CD14-positive monocyte (primary cell): Measurements from ENCODE around the gene PAN3. TPM values are rescaled to one million over a fixed set of nuclear protein-coding genes. Genes with fewer than 3 reads are reported as not detected.

Source experiments
- DNase-seq, 3 donors: peaks; one replicate each; pipeline ENCODE4 v3.0.0-alpha.2; 2011 to 2022
- H2AFZ ChIP-seq: 2 replicates; pipeline ENCODE4 v1.6.0; 2012; ENCODE audit warnings: mild to moderate bottlenecking, low read depth, low read length, inconsistent platforms; ENCODE audit not compliant: insufficient read depth, poor library complexity, severe bottlenecking
- H3K27ac ChIP-seq, 2 donors: 1 replicate in 1 of 2; 2 replicates in 1 of 2; pipeline ENCODE4 v1.5.1; 2012 to 2013; ENCODE audit warnings: low read length in 2 of 2, control low read depth in 1 of 2, inconsistent platforms in 1 of 2, low read depth in 1 of 2, mild to moderate bottlenecking in 1 of 2
- H3K27me3 ChIP-seq, 2 donors: one replicate each; pipeline versions ENCODE4 v1.6.0 to v1.6.1; 2011 to 2013; ENCODE audit warnings: low read length in 2 of 2; ENCODE audit not compliant: control insufficient read depth in 2 of 2, insufficient read depth in 2 of 2
- H3K36me3 ChIP-seq, 2 donors: replicated peaks in 1 of 2; 1 replicate in 1 of 2; 2 replicates in 1 of 2; pipeline versions ENCODE4 v1.5.1 to v1.6.1; 2012 to 2013; ENCODE audit warnings: low read length in 2 of 2, control low read depth in 1 of 2, inconsistent platforms in 1 of 2, mild to moderate bottlenecking in 1 of 2; ENCODE audit not compliant: insufficient read depth in 2 of 2, control insufficient read depth in 1 of 2
- H3K4me1 ChIP-seq, 2 donors: 1 replicate in 1 of 2; 2 replicates in 1 of 2; pipeline versions ENCODE4 v1.5.1 to v1.6.1; 2012 to 2013; ENCODE audit warnings: low read length in 2 of 2, control low read depth in 1 of 2, inconsistent platforms in 1 of 2, mild to moderate bottlenecking in 1 of 2, moderate library complexity in 1 of 2; ENCODE audit not compliant: insufficient read depth in 2 of 2, control insufficient read depth in 1 of 2
- H3K4me2 ChIP-seq: replicated peaks from 2 replicates; pipeline ENCODE3; 2012; ENCODE audit warnings: low read length, moderate library complexity, mild to moderate bottlenecking; ENCODE audit not compliant: poor library complexity, severe bottlenecking; ENCODE audit errors: extremely low read depth
- H3K4me3 ChIP-seq, 3 experiments: fragments of 200-600 bp in 1 of 3; sonication (generic) in 1 of 3; replicated peaks in 1 of 3; 1 replicate in 2 of 3; 2 replicates in 1 of 3; pipeline ENCODE4 v1.5.1; 2011 to 2013; ENCODE audit warnings: low read length in 3 of 3, mild to moderate bottlenecking in 3 of 3, control low read depth in 2 of 3, low read depth in 2 of 3, inconsistent platforms in 1 of 3, moderate library complexity in 1 of 3
- H3K79me2 ChIP-seq: 2 replicates; pipeline ENCODE4 v1.6.0; 2012; ENCODE audit warnings: mild to moderate bottlenecking, control low read depth, inconsistent platforms, low read length, moderate library complexity; ENCODE audit not compliant: insufficient read depth
- H3K9ac ChIP-seq: 2 replicates; pipeline ENCODE4 v1.6.0; 2017; ENCODE audit warnings: low read length, mild to moderate bottlenecking; ENCODE audit not compliant: insufficient read depth, poor library complexity, severe bottlenecking
- H3K9me3 ChIP-seq, 2 donors: replicated peaks in 1 of 2; 1 replicate in 1 of 2; 2 replicates in 1 of 2; pipeline versions ENCODE4 v1.5.1 to v1.6.1; 2012 to 2013; ENCODE audit warnings: low read length in 2 of 2, control low read depth in 1 of 2; ENCODE audit not compliant: control insufficient read depth in 1 of 2, insufficient read depth in 1 of 2
- H4K20me1 ChIP-seq: 2 replicates; pipeline ENCODE4 v1.6.0; 2012; ENCODE audit warnings: mild to moderate bottlenecking, low read length, control low read depth, moderate library complexity; ENCODE audit not compliant: insufficient read depth
- H3K27ac Mint-ChIP-seq, 7 donors: one replicate each; pipeline ENCODE4 v1.8.0; 2020; ENCODE audit warnings: mild to moderate bottlenecking in 7 of 7, mixed read lengths in 7 of 7, moderate library complexity in 6 of 7, inconsistent platforms in 2 of 7
- H3K27me3 Mint-ChIP-seq, 3 donors: one replicate each; pipeline ENCODE4 v1.8.0; 2021 to 2022; ENCODE audit warnings: low read depth in 3 of 3, mild to moderate bottlenecking in 3 of 3, mixed read lengths in 3 of 3, moderate library complexity in 3 of 3, inconsistent platforms in 1 of 3
- H3K36me3 Mint-ChIP-seq, 2 donors: one replicate each; pipeline ENCODE4 v1.8.0; 2020; ENCODE audit warnings: mixed read lengths in 2 of 2, inconsistent platforms in 1 of 2, mild to moderate bottlenecking in 1 of 2
- H3K4me1 Mint-ChIP-seq: one replicate; pipeline ENCODE4 v1.8.0; 2020; ENCODE audit warnings: mild to moderate bottlenecking, mixed read lengths
- H3K4me3 Mint-ChIP-seq, 2 donors: one replicate each; pipeline ENCODE4 v1.8.0; 2020; ENCODE audit warnings: mild to moderate bottlenecking in 2 of 2, mixed read lengths in 2 of 2, moderate library complexity in 1 of 2
- H3K9me3 Mint-ChIP-seq, 7 donors: one replicate each; pipeline ENCODE4 v1.8.0; 2020 to 2022; ENCODE audit warnings: mixed read lengths in 7 of 7, mild to moderate bottlenecking in 6 of 7, moderate library complexity in 6 of 7, inconsistent platforms in 2 of 7
- CTCF ChIP-seq: fragments of 200-600 bp; IDR thresholded peaks from one replicate; pipeline ENCODE4 v1.8.0; 2022; ENCODE audit warnings: antibody characterized with exemption, mild to moderate bottlenecking
- intact Hi-C, 2 donors: fragments of 100-400 bp; cut with micrococcal nuclease; formaldehyde crosslinking; loops; one replicate each; pipeline versions ENCODE4 v1.15.0 to v1.15.1; 2023
- polyA plus RNA-seq, 3 donors: library from polyadenylated mRNA; depleted of rRNA in 1 of 3; unstranded in 2 of 3; stranded (reverse) in 1 of 3; fragments of 300-500 nt in 2 of 3; fragments of >200 nt in 1 of 3; fragmentation: Illumina TruSeq in 2 of 3; gene quantifications; 1 replicate in 2 of 3; 2 replicates in 1 of 3; pipeline ENCODE4 v1.2.3, GENCODE V29; 2012 to 2021

The PAN3 gene
- polyA plus RNA-seq, 3 donors: 3.0 to 27.9 (median 3.2) TPM

GRCh38 chr13:28173793-28174192 lies 35.4 kb downstream of the PAN3 start:
- no peak overlapping the region for H3K4me3 ChIP-seq
- no peaks in the 10 kb centered on the region for H3K4me1 ChIP-seq
- H3K79me2 ChIP-seq: peaks cover 83% of the 10 kb centered on the region
- no peak for TF ChIP-seq CTCF
- H3K9me3 ChIP-seq: no peaks in the 10 kb centered on the region
- Mint-ChIP-seq H3K4me3 (no peak overlapping the region), H3K27me3 (no peaks in the 10 kb centered on the region), H3K4me1 (peaks cover 8% of the 10 kb centered on the region), H3K9me3 (no peaks in the 10 kb centered on the region), H3K27ac (peak overlapping the region in 3 of 7 donors; percentile 2 to 72 (median 54)), H3K36me3 (peaks cover 33 to 37% of the 10 kb centered on the region in 2 donors)
- H3K4me2 ChIP-seq: no peak overlapping the region
- intact Hi-C loops: no loop called here
- H3K27ac ChIP-seq: peak overlapping the region in 1 of 2 donors; percentile 23
- DNase-seq: no peak
- no peak overlapping the region for H2AFZ ChIP-seq
- H3K36me3 ChIP-seq: peaks cover 25 to 58% of the 10 kb centered on the region in 2 donors
- no peaks in the 10 kb centered on the region for H3K27me3 ChIP-seq
- peaks cover 85% of the 10 kb centered on the region for H4K20me1 ChIP-seq
- H3K9ac ChIP-seq: no peak overlapping the region

GRCh38 chr13:28177327-28177726 lies 39.0 kb downstream of the PAN3 start:
- peaks cover 69% of the 10 kb centered on the region for H3K79me2 ChIP-seq
- no peak overlapping the region for H3K4me2 ChIP-seq
- no peaks in the 10 kb centered on the region for H3K9me3 ChIP-seq
- Mint-ChIP-seq H3K9me3 (no peaks in the 10 kb centered on the region), H3K4me3 (no peak overlapping the region), H3K27ac (no peak overlapping the region), H3K36me3 (peaks cover 35 to 47% of the 10 kb centered on the region in 2 donors), H3K27me3 (no peaks in the 10 kb centered on the region), H3K4me1 (peaks cover 8% of the 10 kb centered on the region)
- TF ChIP-seq CTCF: no peak
- H3K36me3 ChIP-seq: peaks cover 27 to 74% of the 10 kb centered on the region in 2 donors
- DNase-seq: no peak
- no peaks in the 10 kb centered on the region for H3K4me1 ChIP-seq
- H2AFZ ChIP-seq: no peak overlapping the region
- no peak overlapping the region for H3K27ac ChIP-seq
- intact Hi-C loops: no loop called here
- H3K4me3 ChIP-seq: no peak overlapping the region
- no peaks in the 10 kb centered on the region for H3K27me3 ChIP-seq
- H4K20me1 ChIP-seq: peaks cover 70% of the 10 kb centered on the region
- no peak overlapping the region for H3K9ac ChIP-seq
